IMR-90 (cell line): ENCODE results near the gene WDR13. TPM values are rescaled to one million over a fixed set of nuclear protein-coding genes. Genes with fewer than 3 reads are reported as not detected.

Experiments used
- ATAC-seq: fragments of 200-7000 bp; cut with Tn5 transposase; 2 replicates; pipeline ENCODE4 v1.9.1; 2020; ENCODE audit warnings: low read depth, mild to moderate bottlenecking, moderate library complexity
- BruUV-seq: library from RNA; stranded (reverse); fragments of 400-500 nt; replicated peaks from 2 replicates; lab custom pipeline; 2021; lab: Mats Ljungman, UMichigan
- CTCF ChIA-PET: fragments of 300-600 bp; formaldehyde crosslinking; extraction: SDS; loops from one replicate; lab custom pipeline; 2021; ENCODE audit warnings: antibody characterized with exemption; lab: Yijun Ruan, JAX
- POLR2A ChIA-PET: fragments of 300-600 bp; sonication (Branson Sonifier 250); formaldehyde crosslinking; loops from one replicate; lab custom pipeline; 2022; ENCODE audit warnings: antibody characterized with exemption; ENCODE audit not compliant: unreplicated experiment; lab: Charles Lee
- DNase-seq: peaks from one replicate; pipeline ENCODE4 v3.0.0; 2013
- H2AFZ ChIP-seq: replicated peaks from 2 replicates; pipeline ENCODE3; 2013; ENCODE audit warnings: low read length, mild to moderate bottlenecking; ENCODE audit not compliant: poor library complexity
- H2AK5ac ChIP-seq: 2 replicates; pipeline ENCODE4 v1.6.1; 2013; ENCODE audit warnings: low read depth, low read length, inconsistent platforms
- H2AK9ac ChIP-seq: replicated peaks from 2 replicates; pipeline ENCODE3; 2013; ENCODE audit warnings: mild to moderate bottlenecking, low read depth, low read length, moderate library complexity; ENCODE audit not compliant: poor library complexity
- H2BK120ac ChIP-seq: 2 replicates; pipeline ENCODE4 v1.6.1; 2013; ENCODE audit warnings: low read depth, low read length, inconsistent platforms
- H2BK15ac ChIP-seq: 3 replicates; pipeline ENCODE4 v1.6.1; 2013; ENCODE audit warnings: low read depth, low read length, inconsistent platforms
- H2BK20ac ChIP-seq: 2 replicates; pipeline ENCODE4 v1.6.1; 2013; ENCODE audit warnings: low read depth, mild to moderate bottlenecking, inconsistent platforms, low read length, moderate library complexity
- H2BK5ac ChIP-seq: 2 replicates; pipeline ENCODE4 v1.6.1; 2013; ENCODE audit warnings: mild to moderate bottlenecking, low read depth, low read length, inconsistent platforms; ENCODE audit not compliant: poor library complexity, severe bottlenecking
- H3K14ac ChIP-seq: replicated peaks from 2 replicates; pipeline ENCODE4 v1.6.1; 2013; ENCODE audit warnings: low read depth, low read length, inconsistent platforms
- H3K18ac ChIP-seq: 2 replicates; pipeline ENCODE4 v1.6.1; 2013; ENCODE audit warnings: low read depth, low read length, control low read depth
- H3K23ac ChIP-seq: 2 replicates; pipeline ENCODE4 v1.6.1; 2013; ENCODE audit warnings: low read depth, low read length, inconsistent platforms
- H3K27ac ChIP-seq: 2 replicates; pipeline ENCODE4 v1.5.1; 2013; ENCODE audit warnings: mild to moderate bottlenecking, control low read depth, low read length; ENCODE audit not compliant: insufficient read depth
- H3K27me3 ChIP-seq: 2 replicates; pipeline ENCODE4 v1.6.1; 2013; ENCODE audit warnings: low read length; ENCODE audit not compliant: control insufficient read depth, insufficient read depth
- H3K36me3 ChIP-seq: 2 replicates; pipeline ENCODE4 v1.6.1; 2013; ENCODE audit warnings: low read length, mixed read lengths; ENCODE audit not compliant: control insufficient read depth, insufficient read depth
- H3K4ac ChIP-seq: 2 replicates; pipeline ENCODE4 v1.6.1; 2013; ENCODE audit warnings: low read depth, low read length, inconsistent platforms
- H3K4me1 ChIP-seq: 2 replicates; pipeline ENCODE4 v1.6.1; 2013; ENCODE audit warnings: low read length, mixed read lengths; ENCODE audit not compliant: control insufficient read depth, insufficient read depth
- H3K4me2 ChIP-seq: 2 replicates; pipeline ENCODE4 v1.6.1; 2013; ENCODE audit warnings: low read depth, mild to moderate bottlenecking, control low read depth, low read length, moderate library complexity
- H3K4me3 ChIP-seq: 2 replicates; pipeline ENCODE4 v1.5.1; 2013; ENCODE audit warnings: low read depth, mild to moderate bottlenecking, control low read depth, low read length, moderate library complexity; ENCODE audit not compliant: insufficient read depth
- H3K56ac ChIP-seq: 2 replicates; pipeline ENCODE4 v1.6.1; 2013; ENCODE audit warnings: low read length, inconsistent platforms; ENCODE audit not compliant: insufficient read depth; ENCODE audit errors: extremely low read depth
- H3K79me1 ChIP-seq, 2 experiments: 2 replicates each; pipeline ENCODE4 v1.6.1; 2013; ENCODE audit warnings: low read length in 2 of 2, inconsistent platforms in 1 of 2, low read depth in 1 of 2
- H3K9ac ChIP-seq: 2 replicates; pipeline ENCODE4 v1.6.1; 2013; ENCODE audit warnings: low read depth, low read length, control low read depth
- H3K9me1 ChIP-seq: 2 replicates; pipeline ENCODE4 v1.6.1; 2013; ENCODE audit warnings: low read length, inconsistent platforms; ENCODE audit not compliant: insufficient read depth
- H3K9me3 ChIP-seq: 2 replicates; pipeline ENCODE4 v1.6.1; 2013; ENCODE audit warnings: low read length; ENCODE audit not compliant: control insufficient read depth, insufficient read depth
- H4K20me1 ChIP-seq: 2 replicates; pipeline ENCODE4 v1.6.1; 2013; ENCODE audit warnings: low read length, inconsistent platforms; ENCODE audit not compliant: insufficient read depth
- H4K5ac ChIP-seq: 2 replicates; pipeline ENCODE4 v1.6.1; 2013; ENCODE audit warnings: mild to moderate bottlenecking, low read depth, low read length, control low read depth
- H4K8ac ChIP-seq, 2 experiments: 2 replicates each; pipeline ENCODE4 v1.6.1; 2013; ENCODE audit warnings: low read depth in 2 of 2, low read length in 2 of 2, control low read depth in 1 of 2, inconsistent platforms in 1 of 2
- H4K91ac ChIP-seq: 2 replicates; pipeline ENCODE4 v1.6.1; 2013; ENCODE audit warnings: low read depth, low read length, inconsistent platforms; ENCODE audit not compliant: insufficient read depth
- MAFK ChIP-seq: IDR thresholded peaks from 2 replicates; pipeline ENCODE4 v1.6.1; 2012; ENCODE audit warnings: low read depth, low read length, improper control_type of control experiment
- MAZ ChIP-seq: IDR thresholded peaks from 2 replicates; pipeline ENCODE4 v1.6.1; 2012; ENCODE audit warnings: low read depth, mild to moderate bottlenecking, low read length, improper control_type of control experiment, moderate library complexity, borderline replicate concordance
- MXI1 ChIP-seq: IDR thresholded peaks from 2 replicates; pipeline ENCODE4 v1.6.1; 2012; ENCODE audit warnings: low read depth, mild to moderate bottlenecking, low read length, moderate library complexity, borderline replicate concordance
- POLR2A ChIP-seq: IDR thresholded peaks from 2 replicates; pipeline ENCODE4 v1.6.1; 2012; ENCODE audit warnings: mild to moderate bottlenecking, low read depth, low read length
- RFX5 ChIP-seq: IDR thresholded peaks from 2 replicates; pipeline ENCODE4 v1.8.0; 2012; ENCODE audit warnings: low read depth, mild to moderate bottlenecking, low read length, moderate library complexity
- WGBS, 2 experiments: methylation state at CpG; one replicate each; pipeline versions ENCODE4 v1.1.5 to v1.1.7; 2013; ENCODE audit warnings: missing lambda C conversion rate in 2 of 2; ENCODE audit not compliant: insufficient read length in 1 of 2; ENCODE audit errors: extremely low coverage in 2 of 2; 5-methylcytosine and 5-hydroxymethylcytosine counted together
- dilution Hi-C: fragments of 300-500 bp; cut with HindIII; formaldehyde crosslinking; loops from one replicate; pipeline ENCODE4 v1.14.3; 2018; ENCODE audit warnings: low sequenced_read_pairs; ENCODE audit not compliant: unreplicated experiment
- in situ Hi-C: fragments of 300-500 bp; cut with MboI; formaldehyde crosslinking; loops from 3 replicates; pipeline ENCODE4 v1.14.3; 2019; ENCODE audit warnings: low sequenced_read_pairs, inconsistent platforms, mixed read lengths
- intact Hi-C: fragments of 100-400 bp; cut with micrococcal nuclease; formaldehyde crosslinking; loops from 2 replicates; pipeline ENCODE4 v1.10.0; 2022
- polyA plus RNA-seq, 3 experiments: library from polyadenylated mRNA; depleted of rRNA; stranded (reverse); fragments of >200 nt; gene quantifications; 2 replicates each; pipeline ENCODE4 v1.2.3, GENCODE V29; 2012; ENCODE audit warnings: low replicate concordance in 1 of 3
- total RNA-seq: library from RNA; depleted of rRNA; stranded (reverse); fragments of >200 nt; gene quantifications from 2 replicates; pipeline ENCODE4 v1.2.3, GENCODE V29; 2012
- TF ChIP-seq, protein P1 (sequence below): conservative IDR thresholded peaks from 2 replicates; pipeline ENCODE4 v1.5.1; 2012; ENCODE audit warnings: mild to moderate bottlenecking, low read depth, low read length, improper control_type of control experiment

WDR13 gene
- total and polyA plus RNA-seq, 2 of the 4 experiments (the other 2 are of a cell fraction), result 62.7 to 153 TPM

DNA sequence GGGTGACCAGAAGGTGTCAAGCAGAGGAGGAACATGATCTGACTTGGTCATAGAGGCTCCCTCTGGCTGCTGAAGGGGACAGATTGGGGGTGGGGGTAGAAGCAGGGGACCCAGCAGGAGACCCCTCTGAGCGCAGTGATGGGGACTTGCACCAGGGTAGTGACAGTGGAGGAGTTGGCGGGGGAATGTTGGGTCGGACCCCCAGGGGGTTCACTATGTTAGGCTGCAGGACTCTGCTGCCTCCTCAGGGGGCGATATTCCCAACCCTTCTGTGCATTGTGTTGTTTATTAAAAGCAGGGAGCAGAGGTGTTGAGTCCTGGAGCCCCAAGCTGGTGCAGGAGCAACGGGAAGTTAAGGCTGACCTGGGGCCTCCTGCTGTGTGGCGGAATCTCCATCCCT lies 8.8 kb downstream of the WDR13 start:
- H4K8ac ChIP-seq, result no peak overlapping the region
- no peak for TF ChIP-seq MXI1
- TF ChIP-seq MAFK, result no peak
- TF ChIP-seq, protein P1, sequence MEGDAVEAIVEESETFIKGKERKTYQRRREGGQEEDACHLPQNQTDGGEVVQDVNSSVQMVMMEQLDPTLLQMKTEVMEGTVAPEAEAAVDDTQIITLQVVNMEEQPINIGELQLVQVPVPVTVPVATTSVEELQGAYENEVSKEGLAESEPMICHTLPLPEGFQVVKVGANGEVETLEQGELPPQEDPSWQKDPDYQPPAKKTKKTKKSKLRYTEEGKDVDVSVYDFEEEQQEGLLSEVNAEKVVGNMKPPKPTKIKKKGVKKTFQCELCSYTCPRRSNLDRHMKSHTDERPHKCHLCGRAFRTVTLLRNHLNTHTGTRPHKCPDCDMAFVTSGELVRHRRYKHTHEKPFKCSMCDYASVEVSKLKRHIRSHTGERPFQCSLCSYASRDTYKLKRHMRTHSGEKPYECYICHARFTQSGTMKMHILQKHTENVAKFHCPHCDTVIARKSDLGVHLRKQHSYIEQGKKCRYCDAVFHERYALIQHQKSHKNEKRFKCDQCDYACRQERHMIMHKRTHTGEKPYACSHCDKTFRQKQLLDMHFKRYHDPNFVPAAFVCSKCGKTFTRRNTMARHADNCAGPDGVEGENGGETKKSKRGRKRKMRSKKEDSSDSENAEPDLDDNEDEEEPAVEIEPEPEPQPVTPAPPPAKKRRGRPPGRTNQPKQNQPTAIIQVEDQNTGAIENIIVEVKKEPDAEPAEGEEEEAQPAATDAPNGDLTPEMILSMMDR, result no peak
- no peak for TF ChIP-seq RFX5
- no peak for TF ChIP-seq POLR2A
- TF ChIP-seq MAZ, result no peak
- no peak overlapping the region for H2AFZ ChIP-seq
- H2AK9ac ChIP-seq, result no peak overlapping the region
- H3K4me1 ChIP-seq, result no peaks in the 10 kb centered on the region
- no peak overlapping the region for H4K91ac ChIP-seq
- no peak overlapping the region for H3K27ac ChIP-seq
- no peaks in the 10 kb centered on the region for H3K9me3 ChIP-seq
- no peak overlapping the region for H3K4me2 ChIP-seq
- ATAC-seq (no peak), DNase-seq (no peak)
- H3K4ac ChIP-seq, result no peak overlapping the region
- in situ Hi-C loops, result no loop called here
- intact Hi-C loops, result no loop called here
- H3K27me3 ChIP-seq, result no peaks in the 10 kb centered on the region
- POLR2A ChIA-PET, result no interaction called here
- H3K23ac ChIP-seq, result no peak overlapping the region
- WGBS, 2 experiments, result no CpG with 5 or more reads among the region's 6 CpGs
- dilution Hi-C loops, result no loop called here
- no peak overlapping the region for H4K5ac ChIP-seq
- peaks cover 19% of the 10 kb centered on the region for H3K36me3 ChIP-seq
- no peak overlapping the region for H2AK5ac ChIP-seq
- H3K79me1 ChIP-seq, result no peaks in the 10 kb centered on the region
- CTCF ChIA-PET, result no interaction called here
- H2BK120ac ChIP-seq, result no peak overlapping the region
- H3K18ac ChIP-seq, result no peak overlapping the region
- H2BK20ac ChIP-seq, result no peak overlapping the region
- no peaks in the 10 kb centered on the region for H3K9me1 ChIP-seq
- H2BK5ac ChIP-seq, result no peak overlapping the region
- H2BK15ac ChIP-seq, result no peak overlapping the region
- H4K20me1 ChIP-seq, result no peaks in the 10 kb centered on the region
- BruUV-seq, result no TSS peak
- no peak overlapping the region for H3K4me3 ChIP-seq
- H3K56ac ChIP-seq, result no peak overlapping the region
- no peak overlapping the region for H3K9ac ChIP-seq
- H3K14ac ChIP-seq, result no peak overlapping the region
